H1 (cell line): ENCODE measurements around the gene SHISA9. TPM values are rescaled to one million over a fixed set of nuclear protein-coding genes. Genes with fewer than 3 reads are reported as not detected.

Experiments
- CTCF ChIA-PET: fragments of 300-600 bp; sonication (Branson Sonifier 250); formaldehyde crosslinking; loops from one replicate; lab custom pipeline; 2021; ENCODE audit not compliant: partially characterized antibody; lab: Charles Lee
- POLR2A ChIA-PET: fragments of 300-600 bp; sonication (Branson Sonifier 250); formaldehyde crosslinking; loops from one replicate; lab custom pipeline; 2021; ENCODE audit warnings: inconsistent platforms; ENCODE audit not compliant: partially characterized antibody; lab: Charles Lee
- DNase-seq, 2 experiments: peaks; one replicate each; pipeline versions ENCODE4 v3.0.0 to v3.0.0-alpha.2; 2010 to 2022; ENCODE audit warnings: low spot score in 2 of 2, low read depth in 1 of 2, mixed read lengths in 1 of 2
- FAIRE-seq: peaks from 2 replicates; lab custom pipeline; 2011; peaks lifted over from hg19 to GRCh38; lab: Jason Lieb, UNC
- H2AFZ ChIP-seq: 2 replicates; pipeline ENCODE4 v1.8.1; 2012; ENCODE audit warnings: low read length, inconsistent platforms
- H2AK5ac ChIP-seq: 2 replicates; pipeline ENCODE4 v1.6.1; 2013; ENCODE audit warnings: low read depth, low read length
- H2BK120ac ChIP-seq: replicated peaks from 2 replicates; pipeline ENCODE3; 2013; ENCODE audit warnings: low read depth, low read length, inconsistent platforms
- H2BK12ac ChIP-seq: 2 replicates; pipeline ENCODE4 v1.6.1; 2013; ENCODE audit warnings: low read depth, low read length
- H2BK15ac ChIP-seq: 2 replicates; pipeline ENCODE4 v1.6.1; 2013; ENCODE audit warnings: low read length
- H2BK20ac ChIP-seq: 2 replicates; pipeline ENCODE4 v1.6.1; 2013; ENCODE audit warnings: low read length
- H2BK5ac ChIP-seq: 2 replicates; pipeline ENCODE4 v1.6.1; 2013; ENCODE audit warnings: low read depth, low read length
- H3K14ac ChIP-seq: 2 replicates; pipeline ENCODE4 v1.6.1; 2013; ENCODE audit warnings: inconsistent platforms; ENCODE audit not compliant: insufficient read length
- H3K18ac ChIP-seq: 2 replicates; pipeline ENCODE4 v1.6.1; 2013; ENCODE audit warnings: low read length; ENCODE audit errors: extremely low read depth
- H3K23ac ChIP-seq: 2 replicates; pipeline ENCODE4 v1.6.1; 2013; ENCODE audit warnings: inconsistent platforms; ENCODE audit not compliant: insufficient read length
- H3K23me2 ChIP-seq: 2 replicates; pipeline ENCODE4 v1.6.1; 2013; ENCODE audit warnings: low read depth, low read length
- H3K27ac ChIP-seq: 2 replicates; pipeline ENCODE4 v1.6.1; 2011; ENCODE audit warnings: low read depth, low read length, inconsistent platforms
- H3K27me3 ChIP-seq, 4 experiments: replicated peaks in 1 of 4; 1 replicate in 1 of 4; 2 replicates in 3 of 4; pipeline versions ENCODE4 v1.6.1 to v1.8.1; 2011 to 2013; ENCODE audit warnings: low read length in 3 of 4, mild to moderate bottlenecking in 3 of 4, inconsistent platforms in 2 of 4, mixed read lengths in 2 of 4, moderate library complexity in 1 of 4; ENCODE audit not compliant: control insufficient read depth in 3 of 4, insufficient read depth in 3 of 4; ENCODE audit errors: extremely low read depth in 1 of 4
- H3K36me3 ChIP-seq, 4 experiments: 2 replicates each; pipeline versions ENCODE4 v1.6.1 to v1.8.1; 2011 to 2013; ENCODE audit warnings: mild to moderate bottlenecking in 4 of 4, low read length in 3 of 4, moderate library complexity in 2 of 4, control low read depth in 1 of 4, inconsistent platforms in 1 of 4; ENCODE audit not compliant: insufficient read depth in 4 of 4, control insufficient read depth in 2 of 4
- H3K4ac ChIP-seq: replicated peaks from 2 replicates; pipeline ENCODE3; 2013; ENCODE audit warnings: low read length, low read depth, mixed read lengths, inconsistent platforms; ENCODE audit not compliant: insufficient read length
- H3K4me1 ChIP-seq, 4 experiments: replicated peaks in 1 of 4; 1 replicate in 1 of 4; 2 replicates in 3 of 4; pipeline versions ENCODE4 v1.6.1 to v1.8.1; 2011 to 2013; ENCODE audit warnings: low read length in 3 of 4, inconsistent platforms in 2 of 4, mixed read lengths in 1 of 4; ENCODE audit not compliant: insufficient read depth in 4 of 4, control insufficient read depth in 3 of 4
- H3K4me2 ChIP-seq, 2 experiments: 2 replicates each; pipeline versions ENCODE4 v1.6.1 to v1.8.1; 2011 to 2013; ENCODE audit warnings: low read depth in 2 of 2, low read length in 2 of 2, control low read depth in 1 of 2, inconsistent platforms in 1 of 2, mild to moderate bottlenecking in 1 of 2; ENCODE audit not compliant: insufficient read depth in 1 of 2
- H3K4me3 ChIP-seq, 4 experiments: fragments of 200-600, 300-600 bp in 1 of 4; sonication (generic), shearing (Covaris generic), sonication (Bioruptor Twin) in 1 of 4; 2 replicates each; pipeline versions ENCODE4 v1.5.1 to v1.8.1; 2011 to 2016; ENCODE audit warnings: low read length in 4 of 4, low read depth in 3 of 4, control low read depth in 2 of 4, inconsistent platforms in 2 of 4, mild to moderate bottlenecking in 2 of 4, mixed read lengths in 1 of 4, moderate library complexity in 1 of 4; ENCODE audit not compliant: insufficient read depth in 2 of 4; ENCODE audit errors: extremely low read depth in 1 of 4
- H3K56ac ChIP-seq: replicated peaks from 2 replicates; pipeline ENCODE3; 2013; ENCODE audit warnings: low read depth, mild to moderate bottlenecking, mixed read lengths, low read length, inconsistent platforms; ENCODE audit not compliant: insufficient read length
- H3K79me1 ChIP-seq: 2 replicates; pipeline ENCODE4 v1.6.1; 2013; ENCODE audit warnings: low read depth, low read length, control low read depth
- H3K79me2 ChIP-seq, 2 experiments: 2 replicates each; pipeline versions ENCODE4 v1.6.1 to v1.8.1; 2012 to 2013; ENCODE audit warnings: low read length in 2 of 2, mild to moderate bottlenecking in 2 of 2, inconsistent platforms in 1 of 2; ENCODE audit not compliant: insufficient read depth in 2 of 2, control insufficient read depth in 1 of 2
- H3K9ac ChIP-seq, 4 experiments: replicated peaks in 1 of 4; 1 replicate in 1 of 4; 2 replicates in 3 of 4; pipeline versions ENCODE4 v1.6.1 to v1.8.1; 2011 to 2013; ENCODE audit warnings: low read depth in 3 of 4, low read length in 3 of 4, control low read depth in 2 of 4, mild to moderate bottlenecking in 2 of 4, moderate library complexity in 2 of 4, inconsistent platforms in 1 of 4; ENCODE audit errors: extremely low read depth in 1 of 4
- H3K9me3 ChIP-seq, 2 experiments: 2 replicates each; pipeline versions ENCODE4 v1.6.1 to v1.8.1; 2012 to 2013; ENCODE audit warnings: mild to moderate bottlenecking in 2 of 2, moderate library complexity in 2 of 2, control low read depth in 1 of 2, inconsistent platforms in 1 of 2, low read depth in 1 of 2, low read length in 1 of 2, mixed read lengths in 1 of 2; ENCODE audit not compliant: insufficient read depth in 2 of 2
- H4K20me1 ChIP-seq, 2 experiments: replicated peaks in 1 of 2; 2 replicates each; pipeline versions ENCODE3 to v1.8.1; 2011 to 2013; ENCODE audit warnings: inconsistent platforms in 2 of 2, low read length in 2 of 2, mild to moderate bottlenecking in 1 of 2; ENCODE audit not compliant: insufficient read depth in 2 of 2, control insufficient read depth in 1 of 2
- H4K5ac ChIP-seq: 2 replicates; pipeline ENCODE4 v1.6.1; 2013; ENCODE audit warnings: low read length, low read depth, mixed read lengths, inconsistent platforms; ENCODE audit not compliant: insufficient read length
- H4K8ac ChIP-seq: 2 replicates; pipeline ENCODE4 v1.8.0; 2013; ENCODE audit warnings: mild to moderate bottlenecking, moderate library complexity, low read length, inconsistent platforms; ENCODE audit not compliant: insufficient read depth; ENCODE audit errors: extremely low read depth
- H4K91ac ChIP-seq: replicated peaks from 2 replicates; pipeline ENCODE3; 2013; ENCODE audit warnings: low read length, mixed read lengths, inconsistent platforms; ENCODE audit not compliant: insufficient read length
- KDM4A ChIP-seq: IDR thresholded peaks from one replicate; pipeline ENCODE4 v1.7.1; 2012; ENCODE audit warnings: low read depth, mild to moderate bottlenecking, moderate library complexity, low read length, inconsistent platforms; ENCODE audit not compliant: severe bottlenecking
- RNF2 ChIP-seq: fragments of 200-900, 300-1000 bp; sonication (generic); IDR thresholded peaks from 2 replicates; pipeline ENCODE4 v1.7.1; 2016; ENCODE audit warnings: borderline replicate concordance, low read depth, mild to moderate bottlenecking, antibody characterized with exemption, low read length; ENCODE audit not compliant: poor library complexity, severe bottlenecking; ENCODE audit errors: missing control alignments
- WGBS, 2 experiments: shearing (Covaris generic) in 1 of 2; methylation state at CpG; one replicate each; pipeline versions ENCODE4 v1.1.6 to v1.1.7; 2013 to 2015; ENCODE audit warnings: low lambda C conversion rate in 2 of 2, mixed read lengths in 2 of 2, inconsistent platforms in 1 of 2, low coverage in 1 of 2, missing lambda C conversion rate in 1 of 2; ENCODE audit not compliant: insufficient replicate concordance in 2 of 2, insufficient coverage in 1 of 2, insufficient read length in 1 of 2; ENCODE audit errors: extremely low coverage in 1 of 2, missing lambda C conversion rate in 1 of 2; 5-methylcytosine and 5-hydroxymethylcytosine counted together
- polyA plus RNA-seq, 7 experiments: library from polyadenylated mRNA; depleted of rRNA in 3 of 7; stranded (reverse) in 5 of 7; unstranded in 2 of 7; fragments of >200 nt in 5 of 7; fragments of 200-250 nt in 2 of 7; gene quantifications; 1 replicate in 5 of 7; 2 replicates in 1 of 7; 4 replicates in 1 of 7; pipeline versions ENCODE4 v1.2.1 to v1.2.3, GENCODE V29; 2011 to 2013; ENCODE audit warnings: missing spikeins in 2 of 7, mixed read lengths in 2 of 7
- total RNA-seq: library from RNA; stranded (reverse); fragmentation: NEBNext Ultra II Directional; extraction: Animal tissue kit (Norgen Biotek cat#: 25700); gene quantifications from 2 replicates; pipeline ENCODE4 v1.2.1, GENCODE V29; 2021

The SHISA9 gene
- total and polyA plus RNA-seq, 2 of the 8 experiments (the other 6 are each of a cell fraction or from before 2014, with no cell fraction given) = 25.6 to 39.8 TPM

- TF ChIP-seq KDM4A (no peak), RNF2 (no peak)
- Histone ChIP-seq H3K56ac (no peak overlapping the region), H3K14ac (no peak overlapping the region), H2BK15ac (no peak overlapping the region), H3K36me3 (no peaks in the 10 kb centered on the region), H2BK120ac (no peak overlapping the region), H3K23me2 (no peaks in the 10 kb centered on the region), H2AK5ac (no peak overlapping the region), H4K8ac (no peak overlapping the region), H3K4ac (no peak overlapping the region), H3K9me3 (peaks cover 0 to 2% of the 10 kb centered on the region in 2 experiments; a peak in 2 of 4 replicates), H3K4me2 (no peak overlapping the region), H3K23ac (no peak overlapping the region), H3K27ac (no peak overlapping the region), H3K18ac (no peak overlapping the region), H4K20me1 (peaks cover 0 to 1% of the 10 kb centered on the region in 2 experiments), H3K4me1 (peaks cover 3 to 12% (median 7%) of the 10 kb centered on the region in 4 experiments; a peak in 5 of 7 replicates), H3K9ac (no peak overlapping the region), H4K91ac (no peak overlapping the region), H3K27me3 (no peaks in the 10 kb centered on the region), H4K5ac (no peak overlapping the region), H2BK5ac (no peak overlapping the region), H3K79me1 (peaks cover 8% of the 10 kb centered on the region; the same call in 1 of the 2 replicates), H2BK12ac (no peak overlapping the region), H3K4me3 (no peak overlapping the region), H2BK20ac (no peak overlapping the region), H2AFZ (no peak overlapping the region), H3K79me2 (peaks cover 0 to 39% of the 10 kb centered on the region in 2 experiments; a peak in 2 of 4 replicates)
- DNase-seq (no peak), FAIRE-seq (no peak)
- ChIA-PET POLR2A (interaction anchor here (0.9 to 1.0 kb wide), 2 partner anchors 8 to 93 kb away, joined by 3 to 8 read pairs; no protein-coding TSS in a partner anchor), CTCF (interaction anchor here (0.7 to 1.0 kb wide), 3 partner anchors 27 to 289 kb away, joined by 3 to 4 read pairs (median 3); no protein-coding TSS in a partner anchor)
- WGBS, 2 experiments = 89% methylated on average over 5 of the region's 5 CpGs; no CpG with 5 or more reads in 1 of the 2 experiments
These were observed 201.0 kb downstream of the SHISA9 start for GRCh38 chr16:13102401-13102800.
